MM.1S (cell line): ENCODE measurements around the gene TMEM238.

ENCODE experiments used
- DNase-seq: peaks from one replicate; pipeline ENCODE4 v3.0.0-alpha.2; 2015
- H2AFZ ChIP-seq: fragments of 300-600 bp; sonication (generic); 2 replicates; pipeline ENCODE4 v1.6.0; 2016; ENCODE audit warnings: antibody characterized with exemption, low read length
- H3F3A ChIP-seq: fragments of 300-600 bp; sonication (generic); 2 replicates; pipeline ENCODE4 v1.6.1; 2016; ENCODE audit warnings: mild to moderate bottlenecking, antibody characterized with exemption, low read length, moderate library complexity, mixed read lengths; ENCODE audit not compliant: insufficient read depth
- H3K27ac ChIP-seq: fragments of 300-600 bp; sonication (generic); 2 replicates; pipeline ENCODE4 v1.5.1; 2016; ENCODE audit warnings: mild to moderate bottlenecking, low read length
- H3K27me3 ChIP-seq: fragments of 300-600 bp; sonication (generic); replicated peaks from 2 replicates; pipeline ENCODE4 v1.6.0; 2016; ENCODE audit warnings: low read length; ENCODE audit not compliant: insufficient read depth
- H3K36me3 ChIP-seq: fragments of 300-600 bp; sonication (generic); replicated peaks from 2 replicates; pipeline ENCODE4 v1.6.1; 2016; ENCODE audit warnings: mild to moderate bottlenecking, low read length, mixed read lengths; ENCODE audit not compliant: insufficient read depth
- H3K4me1 ChIP-seq: fragments of 300-600 bp; sonication (generic); 2 replicates; pipeline ENCODE4 v1.6.1; 2016; ENCODE audit warnings: low read length, mixed read lengths
- H3K4me2 ChIP-seq: fragments of 300-600 bp; sonication (generic); 2 replicates; pipeline ENCODE4 v1.6.0; 2016; ENCODE audit warnings: low read depth, low read length
- H3K4me3 ChIP-seq: fragments of 300-600 bp; sonication (generic); 2 replicates; pipeline ENCODE4 v1.5.1; 2016; ENCODE audit warnings: low read length, mixed read lengths
- H3K79me2 ChIP-seq: fragments of 300-600 bp; sonication (generic); 2 replicates; pipeline ENCODE4 v1.6.1; 2016; ENCODE audit warnings: mixed run types, low read length, mixed read lengths
- H3K9ac ChIP-seq: fragments of 300-600 bp; sonication (generic); 2 replicates; pipeline ENCODE4 v1.6.1; 2016; ENCODE audit warnings: low read length, mixed read lengths
- H3K9me2 ChIP-seq: fragments of 300-600 bp; sonication (generic); replicated peaks from 2 replicates; pipeline ENCODE4 v1.6.1; 2016; ENCODE audit warnings: mild to moderate bottlenecking, low read length, mixed read lengths; ENCODE audit not compliant: insufficient read depth
- H3K9me3 ChIP-seq: fragments of 300-600 bp; sonication (generic); replicated peaks from 2 replicates; pipeline ENCODE4 v1.6.1; 2016; ENCODE audit warnings: mild to moderate bottlenecking, low read length, mixed read lengths; ENCODE audit not compliant: insufficient read depth
- H4K20me1 ChIP-seq: fragments of 300-600 bp; sonication (generic); 2 replicates; pipeline ENCODE4 v1.6.1; 2016; ENCODE audit warnings: mild to moderate bottlenecking, low read length, moderate library complexity, mixed read lengths; ENCODE audit not compliant: insufficient read depth
- CTCF ChIP-seq: fragments of 300-600 bp; sonication (generic); IDR thresholded peaks from 2 replicates; pipeline ENCODE4 v1.5.1; 2016; ENCODE audit warnings: antibody characterized with exemption, low read length, mixed read lengths
- EZH2 ChIP-seq: fragments of 300-600 bp; sonication (generic); optimal IDR thresholded peaks from 2 replicates; pipeline ENCODE3; 2017; ENCODE audit warnings: low read depth, mild to moderate bottlenecking, antibody characterized with exemption, low read length, mixed read lengths
- EZH2phosphoT487 ChIP-seq: fragments of 300-600 bp; sonication (generic); IDR thresholded peaks from 2 replicates; pipeline ENCODE4 v1.6.1; 2018; ENCODE audit warnings: antibody characterized with exemption, low read length

Gene TMEM238

GRCh38 chr19:55389386-55390317 lies 5.6 kb upstream of the TMEM238 start:
- H3K79me2 ChIP-seq: peaks cover 43% of the 10 kb centered on the region
- H4K20me1 ChIP-seq: peaks cover 41% of the 10 kb centered on the region
- no peak overlapping the region for H3K4me2 ChIP-seq

GRCh38 chr19:55387736-55388497 lies 3.8 kb upstream of the TMEM238 start:
- Histone ChIP-seq H3K27ac (no peak overlapping the region), H3F3A (peaks cover 75% of the 10 kb centered on the region), H3K4me3 (no peak overlapping the region; the same call in 1 of the 2 replicates), H3K4me1 (peaks cover 20% of the 10 kb centered on the region), H3K9me2 (no peaks in the 10 kb centered on the region), H3K27me3 (no peaks in the 10 kb centered on the region), H3K4me2 (peak overlapping the region; percentile 98; the same call in 1 of the 2 replicates), H3K9me3 (no peaks in the 10 kb centered on the region), H3K9ac (no peak overlapping the region; the same call in 1 of the 2 replicates), H3K36me3 (peaks cover 19% of the 10 kb centered on the region), H4K20me1 (peaks cover 41% of the 10 kb centered on the region), H2AFZ (no peak overlapping the region), H3K79me2 (peaks cover 53% of the 10 kb centered on the region)
- no peak for TF ChIP-seq EZH2
- no peak for DNase-seq

More at GRCh38 chr19:55389386-55390317, 5.6 kb upstream of the TMEM238 start:
- Histone ChIP-seq H3K9me2 (no peaks in the 10 kb centered on the region), H3K4me1 (peaks cover 12% of the 10 kb centered on the region), H3F3A (peaks cover 70% of the 10 kb centered on the region), H3K9ac (no peak overlapping the region), H3K4me3 (no peak overlapping the region), H3K36me3 (peaks cover 19% of the 10 kb centered on the region), H3K9me3 (no peaks in the 10 kb centered on the region), H2AFZ (no peak overlapping the region), H3K27ac (no peak overlapping the region), H3K27me3 (no peaks in the 10 kb centered on the region)
- no peak for DNase-seq
- no peak for TF ChIP-seq EZH2phosphoT487
- TF ChIP-seq CTCF: no peak

- peak overlapping the region; percentile 98 for H3K4me2 ChIP-seq
- DNase-seq: no peak
- TF ChIP-seq CTCF: no peak
- no peak for TF ChIP-seq EZH2
- TF ChIP-seq EZH2phosphoT487: no peak
- H4K20me1 ChIP-seq: peaks cover 41% of the 10 kb centered on the region
- peak overlapping the region; percentile 94 for H3K9ac ChIP-seq
- no peaks in the 10 kb centered on the region for H3K9me3 ChIP-seq
- no peak overlapping the region for H2AFZ ChIP-seq
- no peak overlapping the region for H3K27ac ChIP-seq
- H3K27me3 ChIP-seq: no peaks in the 10 kb centered on the region
- peaks cover 19% of the 10 kb centered on the region for H3K36me3 ChIP-seq
- H3K9me2 ChIP-seq: no peaks in the 10 kb centered on the region
- H3K4me3 ChIP-seq: peak overlapping the region; percentile 91
- peaks cover 29% of the 10 kb centered on the region for H3K4me1 ChIP-seq
- H3F3A ChIP-seq: peaks cover 74% of the 10 kb centered on the region
- peaks cover 67% of the 10 kb centered on the region for H3K79me2 ChIP-seq
Observed at GRCh38 chr19:55386493-55386971, 2.4 kb upstream of the TMEM238 start.
